ENCODE data around the gene PRICKLE4. TPM values are rescaled to one million over a fixed set of nuclear protein-coding genes. Genes with fewer than 3 reads are reported as not detected.
A peak's percentile ranks its signal among the peaks of the same experiment; 100 is the strongest.

Gene PRICKLE4
- total and polyA plus RNA-seq, 2 experiments from 2014 or later, result 0.48 to 0.66 TPM

DNA sequence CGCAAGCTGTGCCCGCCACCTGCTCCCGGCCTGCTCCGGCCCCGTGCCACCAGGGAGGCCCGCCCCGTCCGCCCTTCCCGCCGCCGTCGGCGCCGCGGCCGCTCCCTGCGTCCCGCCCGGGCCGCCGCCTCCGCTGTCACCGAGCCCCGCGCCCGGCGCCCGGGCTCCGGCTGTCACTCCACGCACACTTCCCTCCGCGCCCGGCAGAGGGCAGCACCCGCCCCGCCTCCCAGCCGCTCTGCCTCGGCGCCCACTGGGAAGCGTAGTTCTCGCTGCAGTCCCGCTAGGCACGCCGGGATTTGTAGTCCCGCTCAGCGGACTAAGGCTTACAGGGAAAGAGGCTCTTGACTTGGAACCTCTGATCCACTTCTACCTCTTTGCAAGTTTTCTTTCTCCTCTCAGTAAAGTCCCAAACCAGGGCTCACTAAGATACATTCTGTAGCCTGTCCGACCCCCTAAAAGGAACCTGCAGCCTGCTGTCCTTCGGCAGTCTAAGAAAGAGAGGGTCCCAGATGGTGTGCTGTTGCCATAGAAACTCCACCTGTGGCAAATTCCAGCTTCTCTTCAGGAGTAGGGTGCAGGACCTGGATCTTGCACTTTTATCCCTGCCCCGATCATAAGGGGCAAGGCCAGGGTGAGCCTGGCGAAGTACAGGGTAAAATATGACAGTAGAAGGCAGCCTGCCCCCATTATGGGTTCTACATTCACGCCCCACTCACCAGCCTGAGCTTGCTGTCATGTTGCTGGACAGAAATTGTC lies 45.0 kb upstream of the PRICKLE4 start, which contains the start of gene TFEB:
TSS of gene TFEB (minus strand) at position 182 of the 759 bp plus-strand sequence. CDS start 44,395 bp downstream, outside the sequence.
- peaks cover 19% of the 10 kb centered on the region for H3K4me1 ChIP-seq (ENCODE audit: insufficient read depth)
- Mint-ChIP-seq H3K27ac (no peak within 1 kb of the TSS), H3K9me3 (no peaks in the 10 kb centered on the region), H3K36me3 (ENCODE audit: low read depth) (no peaks in the 10 kb centered on the region), H3K27me3 (ENCODE audit: insufficient read depth, low read depth, poor library complexity) (peaks cover 18% of the 10 kb centered on the region), H3K4me3 (peak within 1 kb of the TSS; percentile 67), H3K4me1 (peaks cover 28% of the 10 kb centered on the region)
- H3K27me3 ChIP-seq (ENCODE audit: insufficient read depth), result peaks cover 18% of the 10 kb centered on the region
- peak within 1 kb of the TSS; percentile 81 for H2AFZ ChIP-seq
- H3K27ac ChIP-seq (ENCODE audit: low read depth), result no peak within 1 kb of the TSS
- H3K4me2 ChIP-seq, result peak within 1 kb of the TSS; percentile 95
- DNase-seq (ENCODE audit: low spot score) (peak; percentile 94), ATAC-seq (peak; percentile 27)
- no peaks in the 10 kb centered on the region for H3K36me3 ChIP-seq (ENCODE audit: insufficient read depth)
- H3K9me2 ChIP-seq (ENCODE audit: insufficient read depth), result no peaks in the 10 kb centered on the region
- H3K79me2 ChIP-seq (replicated peaks; ENCODE audit: insufficient read depth), result no peaks in the 10 kb centered on the region
- no peaks in the 10 kb centered on the region for H4K20me1 ChIP-seq (replicated peaks; ENCODE audit: insufficient read depth)
- H3F3A ChIP-seq (replicated peaks; ENCODE audit: low read depth), result peaks cover 14% of the 10 kb centered on the region
- peak within 1 kb of the TSS; percentile 80 for H3K4me3 ChIP-seq
- TF ChIP-seq ETS1 (IDR thresholded peaks at IDR 0.05), result peak; percentile 99
- peak; percentile 74 for TF ChIP-seq CREB1 (CRISPR knock-in tag; IDR thresholded peaks at IDR 0.05; ENCODE audit: low read depth)
- TF ChIP-seq ZNF462 (CRISPR knock-in tag; IDR thresholded peaks at IDR 0.05), result no peak
- peak; percentile 61 to 87 for TF ChIP-seq CTCF (conservative IDR thresholded peaks at IDR 0.05; ENCODE audit: low read depth in 2 of 2)

All from GM23338 (cell line).